GM13977 (cell line): ENCODE results near the gene PTPN12.

Experiments
- DNase-seq: peaks from one replicate; pipeline ENCODE4 v3.0.0; 2012; ENCODE audit warnings: low spot score
- in situ Hi-C: fragments of 300-500 bp; cut with MboI; formaldehyde crosslinking; loops from one replicate; pipeline ENCODE4 v1.12.0; 2022; ENCODE audit warnings: low sequenced_read_pairs, low pct_unique_long_range_greater_than_20kb, mixed read lengths, inconsistent platforms; ENCODE audit not compliant: unreplicated experiment
- TF ChIP-seq, protein P1 (sequence below): IDR thresholded peaks from 2 replicates; pipeline ENCODE4 v1.5.1; 2012; ENCODE audit warnings: mild to moderate bottlenecking, control low read depth; ENCODE audit not compliant: insufficient read depth; ENCODE audit errors: extremely low read depth, missing control alignments

PTPN12 gene

GRCh38 chr7:77571801-77572200 lies 34.7 kb downstream of the PTPN12 start:
- DNase-seq = no peak
- in situ Hi-C loops = no loop called here
- TF ChIP-seq, protein P1, sequence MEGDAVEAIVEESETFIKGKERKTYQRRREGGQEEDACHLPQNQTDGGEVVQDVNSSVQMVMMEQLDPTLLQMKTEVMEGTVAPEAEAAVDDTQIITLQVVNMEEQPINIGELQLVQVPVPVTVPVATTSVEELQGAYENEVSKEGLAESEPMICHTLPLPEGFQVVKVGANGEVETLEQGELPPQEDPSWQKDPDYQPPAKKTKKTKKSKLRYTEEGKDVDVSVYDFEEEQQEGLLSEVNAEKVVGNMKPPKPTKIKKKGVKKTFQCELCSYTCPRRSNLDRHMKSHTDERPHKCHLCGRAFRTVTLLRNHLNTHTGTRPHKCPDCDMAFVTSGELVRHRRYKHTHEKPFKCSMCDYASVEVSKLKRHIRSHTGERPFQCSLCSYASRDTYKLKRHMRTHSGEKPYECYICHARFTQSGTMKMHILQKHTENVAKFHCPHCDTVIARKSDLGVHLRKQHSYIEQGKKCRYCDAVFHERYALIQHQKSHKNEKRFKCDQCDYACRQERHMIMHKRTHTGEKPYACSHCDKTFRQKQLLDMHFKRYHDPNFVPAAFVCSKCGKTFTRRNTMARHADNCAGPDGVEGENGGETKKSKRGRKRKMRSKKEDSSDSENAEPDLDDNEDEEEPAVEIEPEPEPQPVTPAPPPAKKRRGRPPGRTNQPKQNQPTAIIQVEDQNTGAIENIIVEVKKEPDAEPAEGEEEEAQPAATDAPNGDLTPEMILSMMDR = no peak

DNA sequence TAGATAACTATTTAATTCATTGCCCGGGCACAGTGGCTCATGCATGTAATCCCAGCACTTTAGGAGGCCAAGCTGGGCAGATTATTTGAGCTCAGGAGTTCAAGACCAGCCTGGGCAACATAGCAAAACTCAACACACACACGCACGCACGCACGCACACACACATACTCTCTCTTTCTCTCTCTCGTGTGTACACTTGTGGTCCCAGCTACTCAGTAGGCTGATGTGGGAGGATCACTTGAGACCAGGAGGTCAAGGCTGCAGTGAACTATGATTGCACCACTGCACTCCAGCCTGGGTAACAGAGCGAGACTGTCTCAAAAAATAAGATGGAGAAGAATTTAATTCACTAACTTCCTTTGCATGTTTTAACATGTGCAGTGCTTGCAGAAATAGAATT lies 38.1 kb downstream of the PTPN12 start:
- TF ChIP-seq, protein P1 = no peak
- DNase-seq = no peak
- in situ Hi-C loops = no loop called here

DNA sequence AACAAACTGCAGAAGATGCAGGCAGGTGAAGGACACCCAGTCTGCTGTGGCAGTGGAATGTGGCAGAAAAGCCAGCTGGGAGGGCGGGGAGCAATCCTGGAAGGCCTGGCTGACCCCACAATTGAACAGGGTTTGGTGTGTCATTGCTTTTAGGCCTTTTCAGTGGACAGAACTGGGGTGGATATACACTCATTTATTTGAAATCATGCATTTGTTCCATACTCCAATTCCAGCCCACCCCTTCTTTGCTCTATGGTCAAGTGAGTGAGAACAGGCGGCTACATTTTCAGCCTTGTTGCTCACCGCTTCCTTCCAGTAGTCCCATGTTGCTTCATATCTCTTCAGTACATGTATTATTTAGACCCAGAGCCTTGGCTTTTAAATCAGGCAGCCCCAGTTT lies 39.8 kb downstream of the PTPN12 start:
- in situ Hi-C loops = no loop called here
- no peak for DNase-seq
- TF ChIP-seq, protein P1 = no peak

GRCh38 chr7:77579797-77580196 lies 42.7 kb downstream of the PTPN12 start:
- in situ Hi-C loops = no loop called here
- TF ChIP-seq, protein P1 = no peak
- DNase-seq = no peak

DNA sequence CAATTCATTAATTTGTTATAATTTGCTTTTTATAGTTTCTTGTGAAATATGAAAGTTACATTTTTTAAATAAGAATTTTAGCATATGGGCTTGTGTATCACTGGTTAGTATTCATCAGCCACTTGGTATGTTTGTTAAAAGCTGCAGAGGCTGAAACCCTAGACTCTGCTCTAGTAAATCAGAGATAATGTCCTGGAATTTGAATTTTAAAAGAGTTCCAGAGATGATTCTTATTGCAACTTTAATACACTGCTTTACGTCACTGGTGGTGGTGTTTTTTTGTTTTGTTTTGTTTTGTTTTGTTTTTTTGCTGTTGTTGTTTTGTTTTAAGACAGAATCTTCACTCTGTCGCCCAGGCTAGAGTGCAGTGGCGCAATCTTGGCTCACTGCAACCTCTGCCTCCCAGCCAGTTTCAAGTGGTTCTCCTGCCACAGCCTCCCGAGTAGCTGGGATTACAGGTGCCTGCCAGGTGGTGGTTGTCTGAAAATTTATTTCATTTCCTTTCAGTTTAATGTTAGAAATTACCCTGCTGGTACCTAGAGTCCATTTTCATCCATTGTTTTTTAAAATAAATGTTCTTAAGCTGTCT lies 43.8 kb downstream of the PTPN12 start:
- DNase-seq = no peak
- TF ChIP-seq, protein P1 = no peak
- in situ Hi-C loops = no loop called here

DNA sequence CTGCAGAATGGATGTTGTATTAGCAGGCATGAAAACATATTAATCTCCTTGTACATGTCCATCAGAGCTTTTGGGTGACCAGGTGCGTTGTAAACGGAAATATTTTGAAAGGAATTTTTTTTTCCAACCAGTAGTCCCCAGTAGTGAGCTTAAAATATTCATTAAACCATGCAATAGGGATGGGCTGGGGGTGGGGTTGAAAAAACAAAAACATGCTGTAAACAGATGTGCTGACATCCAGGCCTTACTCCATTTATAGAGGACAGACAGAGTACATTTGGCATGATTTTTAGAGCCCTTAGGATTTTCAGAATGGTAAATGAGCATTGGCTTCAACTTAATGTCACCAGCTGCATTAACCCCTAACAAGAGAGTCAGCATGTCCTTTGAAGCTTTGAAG lies 50.2 kb downstream of the PTPN12 start:
- TF ChIP-seq, protein P1 = no peak
- no peak for DNase-seq
- in situ Hi-C loops = no loop called here

GRCh38 chr7:77600952-77601351 lies 63.9 kb downstream of the PTPN12 start:
- in situ Hi-C loops = no loop called here
- no peak for DNase-seq
- TF ChIP-seq, protein P1 = no peak
